SK-N-SH treated with all-trans-retinoic acid at 6 μM for 48 hours (cell line): ENCODE measurements around the gene MT1X.

Experiments
- ATAC-seq: fragments of 200-7000 bp; cut with Tn5 transposase; 3 replicates; pipeline ENCODE4 v1.9.1; 2020; ENCODE audit warnings: mild to moderate bottlenecking, moderate library complexity
- ARNTL ChIP-seq: fragments of 450-650 bp; formaldehyde crosslinking; IDR thresholded peaks from 2 replicates; pipeline ENCODE4 v1.5.0; 2020; ENCODE audit warnings: low read depth, mild to moderate bottlenecking, moderate library complexity, borderline replicate concordance
- BACH2 ChIP-seq: fragments of 250-450 bp; sonication (Bioruptor Pico); IDR thresholded peaks from 2 replicates; pipeline ENCODE4 v1.9.0; 2021; ENCODE audit warnings: mild to moderate bottlenecking, borderline replicate concordance
- CREB5 ChIP-seq: fragments of 250-450 bp; sonication (Bioruptor Pico); IDR thresholded peaks from 2 replicates; pipeline ENCODE4 v1.5.1; 2020; ENCODE audit warnings: low read depth, mild to moderate bottlenecking, moderate library complexity
- CSDC2 ChIP-seq: fragments of 250-450 bp; sonication (Bioruptor Pico); IDR thresholded peaks from 2 replicates; pipeline ENCODE4 v1.5.0; 2020; ENCODE audit warnings: mild to moderate bottlenecking, moderate library complexity
- CSRNP3 ChIP-seq: fragments of 250-450 bp; sonication (Bioruptor Pico); IDR thresholded peaks from 2 replicates; pipeline ENCODE4 v1.5.1; 2021; ENCODE audit warnings: mild to moderate bottlenecking, moderate library complexity
- ESRRG ChIP-seq: fragments of 250-450 bp; sonication (Bioruptor Pico); IDR thresholded peaks from 2 replicates; pipeline ENCODE4 v1.6.1; 2021; ENCODE audit warnings: mild to moderate bottlenecking
- ISL1 ChIP-seq: fragments of 250-450 bp; sonication (Bioruptor Pico); IDR thresholded peaks from 2 replicates; pipeline ENCODE4 v2.1.2; 2022; ENCODE audit warnings: mild to moderate bottlenecking, moderate library complexity
- OSR1 ChIP-seq: fragments of 250-450 bp; sonication (Bioruptor Pico); IDR thresholded peaks from 2 replicates; pipeline ENCODE4 v1.8.0; 2022; ENCODE audit warnings: moderate library complexity, mild to moderate bottlenecking, inconsistent platforms
- PATZ1 ChIP-seq: fragments of 250-450 bp; sonication (Bioruptor Pico); IDR thresholded peaks from 2 replicates; pipeline ENCODE4 v1.8.0; 2020; ENCODE audit warnings: mild to moderate bottlenecking, moderate library complexity, borderline replicate concordance
- POU6F1 ChIP-seq: fragments of 250-450 bp; sonication (Bioruptor Pico); IDR thresholded peaks from 2 replicates; pipeline ENCODE4 v1.8.0; 2021; ENCODE audit warnings: low read depth, mild to moderate bottlenecking, moderate library complexity, borderline replicate concordance
- PPARA ChIP-seq: fragments of 250-450 bp; sonication (Bioruptor Pico); IDR thresholded peaks from 2 replicates; pipeline ENCODE4 v1.5.0; 2020; ENCODE audit warnings: mild to moderate bottlenecking, borderline replicate concordance
- RARB ChIP-seq: fragments of 250-450 bp; sonication (Bioruptor Pico); IDR thresholded peaks from 2 replicates; pipeline ENCODE4 v1.8.0; 2021; ENCODE audit warnings: mild to moderate bottlenecking, moderate library complexity
- SNAI2 ChIP-seq: fragments of 250-450 bp; sonication (Bioruptor Pico); IDR thresholded peaks from 2 replicates; pipeline ENCODE4 v1.5.0; 2020; ENCODE audit warnings: mild to moderate bottlenecking, moderate library complexity
- TCF4 ChIP-seq: fragments of 250-450 bp; sonication (Bioruptor Pico); IDR thresholded peaks from 2 replicates; pipeline ENCODE4 v1.8.0; 2021; ENCODE audit warnings: mild to moderate bottlenecking, moderate library complexity, borderline replicate concordance
- TSHZ2 ChIP-seq: fragments of 250-450 bp; sonication (Bioruptor Pico); IDR thresholded peaks from 2 replicates; pipeline ENCODE4 v1.5.0; 2020; ENCODE audit warnings: mild to moderate bottlenecking, moderate library complexity
- ZC3H10 ChIP-seq: fragments of 250-450 bp; sonication (Bioruptor Pico); IDR thresholded peaks from 2 replicates; pipeline ENCODE4 v1.5.1; 2021; ENCODE audit warnings: mild to moderate bottlenecking, moderate library complexity
- ZFP30 ChIP-seq: fragments of 450-650 bp; formaldehyde crosslinking; IDR thresholded peaks from 2 replicates; pipeline ENCODE4 v1.5.0; 2022; ENCODE audit warnings: mild to moderate bottlenecking, moderate library complexity
- ZNF565 ChIP-seq: fragments of 450-650 bp; formaldehyde crosslinking; conservative IDR thresholded peaks from 2 replicates; pipeline ENCODE4 v1.5.0; 2020; ENCODE audit warnings: low read depth, mild to moderate bottlenecking, moderate library complexity
- ZNF70 ChIP-seq: fragments of 450-650 bp; formaldehyde crosslinking; IDR thresholded peaks from 2 replicates; pipeline ENCODE4 v1.5.0; 2020; ENCODE audit warnings: mild to moderate bottlenecking, moderate library complexity
- ZNF8 ChIP-seq: fragments of 450-650 bp; formaldehyde crosslinking; IDR thresholded peaks from 2 replicates; pipeline ENCODE4 v1.5.0; 2020; ENCODE audit warnings: mild to moderate bottlenecking, moderate library complexity

MT1X gene

GRCh38 chr16:56679078-56679730 lies 3.1 kb upstream of the MT1X start (continued):
- TF ChIP-seq ZFP30 (CRISPR knock-in tag) (no peak), OSR1 (no peak), TSHZ2 (no peak)

GRCh38 chr16:56679818-56680217 lies 2.5 kb upstream of the MT1X start:
- no peak for TF ChIP-seq ISL1 (CRISPR knock-in tag)
- no peak for TF ChIP-seq RARB (CRISPR knock-in tag)
- no peak for TF ChIP-seq CSRNP3
- TF ChIP-seq ESRRG (CRISPR knock-in tag): no peak
- no peak for TF ChIP-seq ZNF70 (CRISPR knock-in tag)
- TF ChIP-seq TSHZ2: no peak
- no peak for TF ChIP-seq ZC3H10 (CRISPR knock-in tag)
- TF ChIP-seq TCF4 (CRISPR knock-in tag): no peak
- no peak for TF ChIP-seq POU6F1 (CRISPR knock-in tag)
- TF ChIP-seq PPARA (CRISPR knock-in tag): no peak
- no peak for TF ChIP-seq SNAI2 (CRISPR knock-in tag)
- no peak for TF ChIP-seq ARNTL (CRISPR knock-in tag)
- no peak for TF ChIP-seq PATZ1
- TF ChIP-seq ZNF8: no peak
- no peak for TF ChIP-seq CSDC2 (CRISPR knock-in tag)
- TF ChIP-seq CREB5 (CRISPR knock-in tag): no peak
- no peak for TF ChIP-seq ZNF565 (CRISPR knock-in tag)
- no peak for TF ChIP-seq BACH2 (CRISPR knock-in tag)
- TF ChIP-seq ZFP30 (CRISPR knock-in tag): no peak
- ATAC-seq: no peak
